Brain microvascular endothelial cell (primary cell): ENCODE results near the gene SYNJ2BP.
"Not testable (repeated sequence)": the region's sequence is repeated elsewhere in the genome, so short reads cannot be mapped to it uniquely, and the experiment has no call there.

Experiments used
- DNase-seq: peaks from one replicate; pipeline ENCODE4 v3.0.0-alpha.2; 2020
- H3K27ac ChIP-seq: fragments of 250-450 bp; sonication (Bioruptor Pico); 2 replicates; pipeline ENCODE4 v1.5.1; 2020; ENCODE audit warnings: mild to moderate bottlenecking, moderate library complexity
- H3K27me3 ChIP-seq: fragments of 250-450 bp; sonication (Bioruptor Pico); replicated peaks from 2 replicates; pipeline ENCODE4 v1.5.1; 2020; ENCODE audit warnings: mild to moderate bottlenecking
- H3K36me3 ChIP-seq: fragments of 250-450 bp; sonication (Bioruptor Pico); replicated peaks from 2 replicates; pipeline ENCODE4 v1.5.1; 2020; ENCODE audit warnings: mild to moderate bottlenecking
- H3K4me3 ChIP-seq: 2 replicates; pipeline ENCODE4 v1.5.1; 2011; ENCODE audit warnings: low read depth, mild to moderate bottlenecking, control low read depth, low read length, moderate library complexity
- CTCF ChIP-seq: IDR thresholded peaks from 2 replicates; pipeline ENCODE4 v1.5.1; 2011; ENCODE audit warnings: low read depth, mild to moderate bottlenecking, moderate library complexity, low read length, control low read depth, inconsistent platforms; ENCODE audit errors: missing control alignments
- in situ Hi-C: cut with HindIII; loops from 2 replicates; pipeline ENCODE4 v1.10.0; 2017; ENCODE audit warnings: low sequenced_read_pairs, low pct_ligation_motif_present

Gene SYNJ2BP

GRCh38 chr14:70441641-70442040, 24.8 kb upstream of the SYNJ2BP start:
- Histone ChIP-seq H3K4me3 (no peak overlapping the region), H3K36me3 (no peaks in the 10 kb centered on the region), H3K27me3 (no peaks in the 10 kb centered on the region), H3K27ac (no peak overlapping the region)
- no peak for DNase-seq
- no peak for TF ChIP-seq CTCF
- in situ Hi-C loops, result no loop called here

- no peak for DNase-seq
- Histone ChIP-seq H3K27ac (no peak overlapping the region), H3K4me3 (no peak overlapping the region), H3K27me3 (no peaks in the 10 kb centered on the region), H3K36me3 (no peaks in the 10 kb centered on the region)
- in situ Hi-C loops, result no loop called here
- TF ChIP-seq CTCF, result no peak
These were observed 20.0 kb upstream of the SYNJ2BP start for GRCh38 chr14:70436867-70437266.

- DNase-seq, H3K27ac ChIP-seq, H3K36me3 ChIP-seq, in situ Hi-C loops, H3K27me3 ChIP-seq, H3K4me3 ChIP-seq: not testable (repeated sequence)
These were observed 9.7 kb upstream of the SYNJ2BP start for GRCh38 chr14:70426555-70426954.

GRCh38 chr14:70425354-70425753, 8.5 kb upstream of the SYNJ2BP start:
- in situ Hi-C loops, result no loop called here
- no peak for DNase-seq
- no peaks in the 10 kb centered on the region for H3K27me3 ChIP-seq
- no peak overlapping the region for H3K4me3 ChIP-seq
- no peak overlapping the region for H3K27ac ChIP-seq
- H3K36me3 ChIP-seq, result no peaks in the 10 kb centered on the region
- no peak for TF ChIP-seq CTCF

DNA sequence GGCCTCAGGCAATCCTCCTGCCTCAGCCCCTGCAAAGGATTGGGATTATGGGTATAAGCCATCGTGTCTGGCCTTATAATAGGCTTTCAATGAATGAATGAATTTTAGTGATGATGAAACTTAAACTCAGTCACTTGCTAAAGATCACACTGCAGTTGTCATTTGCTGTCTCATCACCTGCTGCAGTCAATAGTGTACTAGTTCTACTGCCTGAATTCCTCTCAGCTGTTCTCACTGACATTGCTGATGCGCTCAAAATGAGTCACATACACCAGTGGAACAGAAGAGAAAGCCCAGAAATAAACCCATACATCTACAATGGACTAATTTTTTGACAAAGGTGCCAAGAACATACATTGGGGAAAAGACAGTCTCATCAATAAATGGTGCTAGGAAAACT, 5.6 kb upstream of the SYNJ2BP start:
- in situ Hi-C loops, result no loop called here
- Histone ChIP-seq H3K27me3 (no peaks in the 10 kb centered on the region), H3K36me3 (no peaks in the 10 kb centered on the region), H3K27ac (no peak overlapping the region), H3K4me3 (no peak overlapping the region)
- no peak for TF ChIP-seq CTCF
- DNase-seq, result no peak

GRCh38 chr14:70419270-70419931, 2.5 kb upstream of the SYNJ2BP start:
- H3K27me3 ChIP-seq, H3K4me3 ChIP-seq, H3K36me3 ChIP-seq, H3K27ac ChIP-seq, in situ Hi-C loops, DNase-seq: not testable (repeated sequence)

- peak overlapping the region; percentile 91 for H3K4me3 ChIP-seq
- TF ChIP-seq CTCF, result no peak
- H3K36me3 ChIP-seq, result no peaks in the 10 kb centered on the region
- H3K27me3 ChIP-seq, result no peaks in the 10 kb centered on the region
- peak; percentile 0 for DNase-seq
- in situ Hi-C loops, result no loop called here
- peak overlapping the region; percentile 62 for H3K27ac ChIP-seq
These were observed 559 bp downstream of the SYNJ2BP start for GRCh38 chr14:70416338-70416724.
